Esophagus muscularis mucosa (tissue), 3 donors: ENCODE data around the gene RADIL.

Experiments
- POLR2A ChIP-seq: fragments of 450-650 bp; IDR thresholded peaks from one replicate; pipeline ENCODE4 v1.6.1; 2017; ENCODE audit warnings: antibody characterized with exemption, moderate library complexity, mild to moderate bottlenecking, low read depth
- POLR2AphosphoS5 ChIP-seq, 2 donors: sonication (generic); formaldehyde crosslinking; IDR thresholded peaks; one replicate each; pipeline ENCODE4 v1.6.1; 2017; ENCODE audit warnings: antibody characterized with exemption in 2 of 2
- TF ChIP-seq, protein P1 (sequence below), 3 experiments: fragments of 200-600 bp in 2 of 3; fragments of 450-650 bp in 1 of 3; sonication (generic) in 2 of 3; IDR thresholded peaks; one replicate each; pipeline ENCODE4 v1.5.1; 2017 to 2019; ENCODE audit warnings: antibody characterized with exemption in 3 of 3, mild to moderate bottlenecking in 2 of 3, moderate library complexity in 1 of 3

DNA sequence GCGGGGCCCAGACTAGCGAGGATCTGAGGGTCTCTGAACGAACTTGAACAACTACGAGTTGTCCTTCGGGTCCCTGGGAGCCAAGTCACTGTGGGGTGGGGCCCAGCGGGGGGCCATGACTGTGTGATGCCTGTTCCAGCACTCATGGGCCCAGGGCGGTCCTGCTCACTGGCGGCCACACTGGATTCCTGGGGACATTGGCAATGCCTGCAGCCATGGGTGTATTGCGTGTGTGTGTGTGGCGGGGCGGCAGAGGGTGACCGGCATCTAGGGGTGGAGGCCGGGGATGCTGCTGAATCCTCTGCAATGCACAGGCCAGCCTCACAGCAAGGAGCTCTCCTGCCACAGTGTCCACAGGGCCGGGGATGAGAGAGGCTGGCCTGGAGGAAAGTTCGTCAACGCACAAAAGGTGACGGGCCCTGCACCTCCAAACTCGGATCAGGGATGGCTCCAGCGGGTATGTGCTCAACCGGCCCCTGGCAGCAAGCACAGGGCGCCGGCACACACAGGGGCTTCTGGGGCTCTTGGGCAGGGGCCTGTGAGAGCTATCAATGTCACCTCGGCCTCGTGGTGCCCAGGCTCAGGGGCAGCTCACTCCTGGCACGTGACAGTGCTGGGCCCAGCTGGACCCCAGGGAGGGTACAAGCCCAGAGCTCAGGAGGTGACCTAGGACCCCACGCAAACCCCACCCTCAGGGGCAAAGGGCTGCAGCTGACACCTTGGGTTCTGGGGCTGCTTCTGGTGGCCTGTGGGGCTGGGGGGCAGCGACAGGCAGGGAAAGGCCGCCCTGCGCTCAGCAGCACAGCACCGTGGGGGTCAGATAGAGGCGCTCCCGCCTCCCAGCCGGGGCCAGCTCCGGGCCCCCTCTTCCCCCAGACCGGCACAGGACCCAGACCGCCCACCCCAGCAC, 49.6 kb downstream of the RADIL start:
- TF ChIP-seq, protein P1, sequence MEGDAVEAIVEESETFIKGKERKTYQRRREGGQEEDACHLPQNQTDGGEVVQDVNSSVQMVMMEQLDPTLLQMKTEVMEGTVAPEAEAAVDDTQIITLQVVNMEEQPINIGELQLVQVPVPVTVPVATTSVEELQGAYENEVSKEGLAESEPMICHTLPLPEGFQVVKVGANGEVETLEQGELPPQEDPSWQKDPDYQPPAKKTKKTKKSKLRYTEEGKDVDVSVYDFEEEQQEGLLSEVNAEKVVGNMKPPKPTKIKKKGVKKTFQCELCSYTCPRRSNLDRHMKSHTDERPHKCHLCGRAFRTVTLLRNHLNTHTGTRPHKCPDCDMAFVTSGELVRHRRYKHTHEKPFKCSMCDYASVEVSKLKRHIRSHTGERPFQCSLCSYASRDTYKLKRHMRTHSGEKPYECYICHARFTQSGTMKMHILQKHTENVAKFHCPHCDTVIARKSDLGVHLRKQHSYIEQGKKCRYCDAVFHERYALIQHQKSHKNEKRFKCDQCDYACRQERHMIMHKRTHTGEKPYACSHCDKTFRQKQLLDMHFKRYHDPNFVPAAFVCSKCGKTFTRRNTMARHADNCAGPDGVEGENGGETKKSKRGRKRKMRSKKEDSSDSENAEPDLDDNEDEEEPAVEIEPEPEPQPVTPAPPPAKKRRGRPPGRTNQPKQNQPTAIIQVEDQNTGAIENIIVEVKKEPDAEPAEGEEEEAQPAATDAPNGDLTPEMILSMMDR (IDR thresholded peaks at IDR 0.05), result no peak
- no peak for TF ChIP-seq POLR2A
- TF ChIP-seq POLR2AphosphoS5 (IDR thresholded peaks at IDR 0.05), result no peak
